ENCODE data around the gene PITPNC1. TPM values are rescaled to one million over a fixed set of nuclear protein-coding genes. Genes with fewer than 3 reads are reported as not detected.

PITPNC1 gene
- total RNA-seq, 4 donors from 2014 or later: 9.1 to 15.1 (median 13.3) TPM

DNA sequence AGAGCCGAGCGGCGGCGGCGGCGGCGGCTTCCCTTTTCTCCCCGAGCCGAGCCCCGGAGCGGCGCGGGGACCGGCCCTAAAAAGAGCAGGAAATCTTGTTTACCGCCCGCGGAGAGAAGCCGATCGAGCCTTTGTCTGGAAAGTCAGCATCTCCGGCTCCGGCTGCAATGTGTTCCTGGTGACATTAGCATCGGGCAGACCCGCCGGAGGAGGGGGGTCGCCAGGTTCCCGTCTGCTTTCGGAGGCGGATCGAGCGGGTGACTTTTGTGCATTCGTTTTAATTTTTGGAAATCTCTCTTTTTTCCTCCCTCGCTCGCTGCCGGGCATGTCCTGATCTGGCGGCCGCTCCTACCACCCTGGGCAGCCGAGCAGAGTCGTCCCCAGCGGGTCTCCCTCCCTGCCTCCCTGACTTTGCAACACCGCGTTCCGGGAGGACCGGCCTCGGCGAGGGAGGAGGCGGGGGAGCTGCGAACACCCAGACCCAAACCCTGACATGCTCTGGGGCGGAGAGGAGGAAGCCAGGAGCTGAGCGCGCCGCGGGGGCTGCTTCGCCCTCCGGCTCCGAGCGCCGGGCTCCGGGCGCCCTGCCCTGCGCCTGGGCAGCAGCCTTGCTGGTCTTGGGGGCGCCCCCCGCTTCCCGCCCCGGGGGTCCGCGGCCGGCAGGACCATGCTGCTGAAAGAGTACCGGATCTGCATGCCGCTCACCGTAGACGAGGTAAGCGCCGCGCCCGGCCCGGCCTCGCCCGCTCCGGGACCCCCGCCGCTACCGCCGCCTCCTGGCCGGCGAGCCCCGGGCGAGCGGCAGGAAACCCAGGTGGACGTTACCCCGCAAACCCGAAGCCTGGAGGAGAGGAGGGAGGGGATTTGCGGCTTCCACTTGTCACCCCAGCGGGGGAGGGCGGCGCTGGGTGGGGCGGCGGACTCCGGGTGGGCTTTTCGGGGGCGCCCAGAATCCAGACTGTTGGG, 690 bp downstream of the PITPNC1 start:
- intact Hi-C loops (cut with DNase I): loop anchor here (2.0 to 5.0 kb wide), 3 partner anchors 97 to 310 kb away; no protein-coding TSS in a partner anchor
- no peaks in the 10 kb centered on the region for H3K27me3 ChIP-seq
- peak in 1 of 4 donors; percentile 4 for TF ChIP-seq POLR2A (IDR thresholded peaks at IDR 0.05)
- peak in 3 of 6 experiments; percentile 8 to 26 (median 19) for TF ChIP-seq CTCF (IDR thresholded peaks at IDR 0.05)
- H3K4me1 ChIP-seq: peaks cover 7 to 42% (median 20%) of the 10 kb centered on the region in 3 donors
- peak overlapping the region; percentile 69 to 98 (median 89) for H3K4me3 ChIP-seq
- H3K27ac ChIP-seq: peak overlapping the region; percentile 93 to 97 (median 96)
- no peaks in the 10 kb centered on the region for H3K36me3 ChIP-seq
- WGBS, 2 donors: 0 to 4% methylated on average over 5 to 15 of the region's 100 CpGs
- no peaks in the 10 kb centered on the region for H3K9me3 ChIP-seq
- no peak for DNase-seq

DNA sequence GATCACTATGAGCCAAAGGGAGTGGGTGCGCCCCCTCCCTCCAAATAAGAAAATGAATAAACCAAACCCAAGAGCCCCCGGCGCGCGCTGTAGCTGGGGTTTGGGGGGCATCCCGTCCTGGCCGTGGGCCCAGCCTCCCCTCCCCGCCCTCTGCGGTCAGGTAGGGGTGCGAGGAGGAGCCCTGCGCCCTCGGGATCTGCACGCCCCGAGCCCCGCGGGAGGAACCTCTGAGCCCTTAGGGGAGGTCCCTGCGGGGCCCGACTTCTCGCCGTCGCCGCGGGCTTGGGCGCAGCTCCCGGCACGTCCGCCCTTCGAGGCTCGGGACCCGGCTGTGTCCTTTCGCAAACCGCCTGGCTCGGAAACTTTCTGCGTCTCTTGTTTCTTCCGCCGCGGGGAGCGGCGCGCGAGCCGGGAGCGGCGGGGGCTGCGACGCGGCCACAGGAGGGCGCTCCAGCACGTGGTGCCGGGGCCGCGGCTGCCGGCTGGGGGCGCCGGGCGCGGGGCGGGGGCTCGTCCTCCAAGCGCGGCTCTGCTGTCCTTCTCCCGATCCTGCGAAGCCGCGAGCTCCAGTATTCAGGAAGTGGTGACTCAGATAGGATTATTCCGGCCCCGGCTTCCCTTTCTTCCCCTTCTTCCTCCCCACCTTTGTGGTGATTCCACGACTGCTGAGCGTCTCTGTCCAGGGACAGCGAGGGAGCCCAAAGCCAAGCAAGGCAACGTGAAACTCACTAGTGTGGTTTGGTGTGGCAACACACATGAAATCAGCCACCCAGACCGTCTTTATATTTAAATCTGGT, 1.6 kb downstream of the PITPNC1 start:
- Histone ChIP-seq H3K4me1 (peaks cover 7 to 42% (median 20%) of the 10 kb centered on the region in 3 donors), H3K9me3 (no peaks in the 10 kb centered on the region), H3K27ac (peak overlapping the region; percentile 93 to 97 (median 96)), H3K36me3 (no peaks in the 10 kb centered on the region), H3K4me3 (peak overlapping the region; percentile 69 to 98 (median 89)), H3K27me3 (no peaks in the 10 kb centered on the region)
- TF ChIP-seq POLR2A (IDR thresholded peaks at IDR 0.05): peak in 2 of 4 donors; percentile 75 to 77
- peak; percentile 19 to 94 (median 88) for TF ChIP-seq CTCF (IDR thresholded peaks at IDR 0.05)
- no peak for DNase-seq
- intact Hi-C loops (cut with DNase I): loop anchor here (2.0 to 5.0 kb wide), 3 partner anchors 96 to 309 kb away; no protein-coding TSS in a partner anchor
- 0% methylated on average over 9 to 19 of the region's 72 CpGs for WGBS, 2 donors

DNA sequence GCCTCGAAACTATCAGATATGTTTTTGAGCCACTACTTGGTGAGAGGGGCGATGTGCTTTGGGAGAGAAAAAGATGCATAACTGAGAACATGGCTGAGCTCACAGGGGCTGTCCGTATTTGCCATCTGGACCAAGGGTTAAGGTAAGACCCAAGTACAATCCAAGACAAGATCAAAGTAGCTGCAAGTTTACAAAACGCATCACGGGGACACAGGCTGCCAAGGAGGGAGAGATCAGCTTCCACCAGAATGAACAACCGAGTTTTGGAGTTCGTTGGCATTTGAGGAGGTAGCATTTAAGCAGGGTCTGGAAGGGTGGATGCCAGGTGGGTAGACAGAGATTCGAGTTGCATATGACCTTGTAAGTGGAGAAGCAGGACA, 2.2 kb downstream of the PITPNC1 start:
- intact Hi-C loops (cut with DNase I): loop anchor here (2.0 to 5.0 kb wide), 3 partner anchors 96 to 308 kb away; no protein-coding TSS in a partner anchor
- Histone ChIP-seq H3K36me3 (no peaks in the 10 kb centered on the region), H3K4me1 (peaks cover 7 to 41% (median 20%) of the 10 kb centered on the region in 3 donors), H3K27ac (peak overlapping the region; percentile 93 to 97 (median 96)), H3K4me3 (peak overlapping the region; percentile 69 to 98 (median 89)), H3K9me3 (no peaks in the 10 kb centered on the region), H3K27me3 (no peaks in the 10 kb centered on the region)
- TF ChIP-seq CTCF (IDR thresholded peaks at IDR 0.05) (no peak), POLR2A (IDR thresholded peaks at IDR 0.05) (no peak)
- 53 to 55% methylated on average over 7 to 8 of the region's 8 CpGs for WGBS, 2 donors
- no peak for DNase-seq

GRCh38 chr17:67381929-67382257, 4.8 kb downstream of the PITPNC1 start:
- WGBS, 2 donors: 75 to 76% methylated on average over 1 of the region's 1 CpG
- Histone ChIP-seq H3K27me3 (no peaks in the 10 kb centered on the region), H3K36me3 (no peaks in the 10 kb centered on the region), H3K27ac (no peak overlapping the region), H3K4me1 (peaks cover 3 to 14% (median 3%) of the 10 kb centered on the region in 3 donors), H3K4me3 (no peak overlapping the region), H3K9me3 (no peaks in the 10 kb centered on the region)
- DNase-seq: no peak
- TF ChIP-seq POLR2A (IDR thresholded peaks at IDR 0.05) (no peak), CTCF (IDR thresholded peaks at IDR 0.05) (no peak)
- intact Hi-C loops (cut with DNase I): no loop called here

Measured in esophagus squamous epithelium (tissue), 5 donors.